Lower leg skin (tissue), 4 donors: ENCODE measurements around the gene PAFAH1B1. TPM values are rescaled to one million over a fixed set of nuclear protein-coding genes. Genes with fewer than 3 reads are reported as not detected.
"Not testable (repeated sequence)": the region's sequence is repeated elsewhere in the genome, so short reads cannot be mapped to it uniquely, and the experiment has no call there.

Experiments used
- DNase-seq, 2 donors: peaks; one replicate each; pipeline ENCODE4 v3.0.0-alpha.2; 2019; ENCODE audit warnings: low spot score in 2 of 2
- H3K4me3 ChIP-seq: fragments of 200-600 bp; sonication (generic); 2 replicates; pipeline ENCODE4 v1.5.1; 2017; ENCODE audit warnings: mild to moderate bottlenecking, low read depth; ENCODE audit not compliant: poor library complexity, severe bottlenecking
- CTCF ChIP-seq, 3 donors: fragments of 450-650 bp; IDR thresholded peaks; one replicate each; pipeline ENCODE4 v1.5.1; 2016; ENCODE audit warnings: antibody characterized with exemption in 3 of 3, mild to moderate bottlenecking in 3 of 3, moderate library complexity in 2 of 3
- POLR2A ChIP-seq, 2 donors: fragments of 450-650 bp; IDR thresholded peaks; one replicate each; pipeline ENCODE4 v1.6.1; 2016 to 2017; ENCODE audit warnings: antibody characterized with exemption in 2 of 2, mild to moderate bottlenecking in 1 of 2, moderate library complexity in 1 of 2
- WGBS, 2 donors: methylation state at CpG; one replicate each; pipeline ENCODE4 v1.1.5; 2018; 5-methylcytosine and 5-hydroxymethylcytosine counted together
- intact Hi-C: fragments of 100-400 bp; cut with DNase I; formaldehyde crosslinking; loops from one replicate; pipeline ENCODE4 v1.15.0; 2023; ENCODE audit warnings: low total_unique reads
- total RNA-seq, 4 donors: library from RNA; depleted of rRNA; stranded (reverse); fragments of >200 nt; gene quantifications; one replicate each; pipeline ENCODE4 v1.1.0, GENCODE V29; 2016

Gene PAFAH1B1
- total RNA-seq, 4 donors from 2014 or later, result 58.7 to 121 (median 94.6) TPM

GRCh38 chr17:2611627-2612026 is 18.2 kb downstream of the PAFAH1B1 start:
- no peak for DNase-seq
- H3K4me3 ChIP-seq, result no peak overlapping the region
- intact Hi-C loops, result no loop called here
- 75 to 76% methylated on average over 7 of the region's 7 CpGs for WGBS, 2 donors
- TF ChIP-seq POLR2A (IDR thresholded peaks at IDR 0.05) (no peak), CTCF (IDR thresholded peaks at IDR 0.05) (no peak)

GRCh38 chr17:2612630-2613029 is 19.2 kb downstream of the PAFAH1B1 start:
- no peak overlapping the region for H3K4me3 ChIP-seq
- TF ChIP-seq CTCF (IDR thresholded peaks at IDR 0.05) (no peak), POLR2A (IDR thresholded peaks at IDR 0.05) (no peak)
- WGBS, 2 donors, result 98 to 99% methylated on average over 7 of the region's 7 CpGs
- no peak for DNase-seq
- intact Hi-C loops, result no loop called here

GRCh38 chr17:2613089-2613808 is 19.8 kb downstream of the PAFAH1B1 start:
- intact Hi-C loops, result no loop called here
- DNase-seq, result no peak
- no peak overlapping the region for H3K4me3 ChIP-seq
- TF ChIP-seq POLR2A (IDR thresholded peaks at IDR 0.05) (no peak), CTCF (IDR thresholded peaks at IDR 0.05) (no peak)
- 82 to 90% methylated on average over 5 to 13 of the region's 17 CpGs for WGBS, 2 donors

- intact Hi-C loops, result no loop called here
- 92 to 94% methylated on average over 4 of the region's 4 CpGs for WGBS, 2 donors
- no peak for DNase-seq
- no peak overlapping the region for H3K4me3 ChIP-seq
- TF ChIP-seq CTCF (IDR thresholded peaks at IDR 0.05) (no peak), POLR2A (IDR thresholded peaks at IDR 0.05) (no peak)
These were observed 22.4 kb downstream of the PAFAH1B1 start for GRCh38 chr17:2615882-2616281.

- no peak for DNase-seq
- 83 to 89% methylated on average over 3 of the region's 3 CpGs for WGBS, 2 donors
- no peak overlapping the region for H3K4me3 ChIP-seq
- TF ChIP-seq CTCF (IDR thresholded peaks at IDR 0.05) (no peak), POLR2A (IDR thresholded peaks at IDR 0.05) (no peak)
- intact Hi-C loops, result no loop called here
These were observed 27.8 kb downstream of the PAFAH1B1 start for GRCh38 chr17:2621241-2621640.

- intact Hi-C loops, H3K4me3 ChIP-seq, DNase-seq: not testable (repeated sequence)
- WGBS, 2 donors, result 78 to 90% methylated on average over 4 of the region's 4 CpGs
These were observed 28.5 kb downstream of the PAFAH1B1 start for GRCh38 chr17:2621951-2622405.

- H3K4me3 ChIP-seq, DNase-seq, intact Hi-C loops: not testable (repeated sequence)
- WGBS, 2 donors, result 84 to 85% methylated on average over 4 of the region's 4 CpGs
These were observed 29.4 kb downstream of the PAFAH1B1 start for GRCh38 chr17:2622721-2623301.
